Memory B cell (primary cell): Measurements from ENCODE around the gene GOLIM4.

Source experiments
- ATAC-seq: fragments of 150-1000 bp; cut with Tn5 transposase; 2 replicates; pipeline ENCODE4 v1.10.0; 2021; ENCODE audit warnings: low read depth, mild to moderate bottlenecking, moderate library complexity
- DNase-seq, 2 donors: peaks; one replicate each; pipeline ENCODE4 v3.0.0; 2022; ENCODE audit warnings: low spot score in 2 of 2
- H3K27ac Mint-ChIP-seq: one replicate; pipeline ENCODE4 v1.8.0; 2022; ENCODE audit warnings: mild to moderate bottlenecking, moderate library complexity, mixed read lengths
- H3K27me3 Mint-ChIP-seq: one replicate; pipeline ENCODE4 v1.8.0; 2022; ENCODE audit warnings: mixed read lengths
- H3K36me3 Mint-ChIP-seq: one replicate; pipeline ENCODE4 v1.8.0; 2022; ENCODE audit warnings: mild to moderate bottlenecking, mixed read lengths
- H3K4me1 Mint-ChIP-seq: one replicate; pipeline ENCODE4 v1.8.0; 2022; ENCODE audit warnings: mixed read lengths
- H3K4me3 Mint-ChIP-seq: one replicate; pipeline ENCODE4 v1.8.0; 2022; ENCODE audit warnings: mild to moderate bottlenecking, moderate library complexity, mixed read lengths
- H3K9me3 Mint-ChIP-seq: one replicate; pipeline ENCODE4 v1.8.0; 2022; ENCODE audit warnings: mixed read lengths

The GOLIM4 gene

DNA sequence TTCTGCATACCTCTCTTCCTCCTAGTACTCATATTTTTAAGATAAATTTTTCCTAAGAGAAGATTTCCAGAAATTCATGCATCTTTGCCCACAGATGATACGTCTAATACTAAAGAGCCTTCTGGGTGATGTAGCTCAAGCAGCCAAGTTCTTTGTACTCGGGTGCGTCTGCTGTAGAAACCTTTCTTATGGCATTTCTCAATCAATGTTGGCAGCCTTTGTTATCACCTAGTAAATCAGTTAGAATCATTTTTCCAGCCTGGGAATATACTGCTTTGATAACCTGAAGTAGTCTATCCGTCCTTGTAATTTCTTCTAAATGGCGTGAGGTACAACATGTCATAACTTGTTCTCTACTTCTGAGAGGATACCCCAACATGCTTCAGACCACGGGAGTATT is 104.5 kb downstream of the GOLIM4 start:
- ATAC-seq (no peak), DNase-seq (no peak)
- peaks cover 5% of the 10 kb centered on the region for H3K27me3 Mint-ChIP-seq
- H3K4me3 Mint-ChIP-seq = no peak overlapping the region
- H3K4me1 Mint-ChIP-seq = no peaks in the 10 kb centered on the region
- no peak overlapping the region for H3K27ac Mint-ChIP-seq
- H3K9me3 Mint-ChIP-seq = no peaks in the 10 kb centered on the region
- no peaks in the 10 kb centered on the region for H3K36me3 Mint-ChIP-seq

DNA sequence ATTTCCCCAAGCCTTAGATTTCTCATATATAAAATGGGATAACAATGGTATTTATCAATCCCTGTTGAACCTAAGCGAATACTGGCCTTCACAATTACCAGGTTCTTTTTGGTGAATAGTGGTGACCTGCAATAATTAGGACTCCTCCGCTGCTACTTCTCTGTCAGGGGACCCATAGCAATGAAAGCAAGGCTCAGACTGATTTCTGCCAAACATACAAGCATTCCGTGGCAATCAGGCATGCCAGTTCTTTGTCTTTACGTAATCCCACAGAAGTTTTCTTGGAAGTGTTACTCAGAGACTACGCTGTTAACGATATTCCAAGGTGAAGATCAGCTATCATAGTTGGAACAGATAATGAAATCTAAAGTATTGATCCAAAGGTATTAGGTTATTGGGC is 105.7 kb downstream of the GOLIM4 start:
- Mint-ChIP-seq H3K4me1 (no peaks in the 10 kb centered on the region), H3K4me3 (no peak overlapping the region), H3K27ac (no peak overlapping the region), H3K9me3 (no peaks in the 10 kb centered on the region), H3K36me3 (no peaks in the 10 kb centered on the region), H3K27me3 (peaks cover 6% of the 10 kb centered on the region)
- ATAC-seq (no peak), DNase-seq (no peak)

DNA sequence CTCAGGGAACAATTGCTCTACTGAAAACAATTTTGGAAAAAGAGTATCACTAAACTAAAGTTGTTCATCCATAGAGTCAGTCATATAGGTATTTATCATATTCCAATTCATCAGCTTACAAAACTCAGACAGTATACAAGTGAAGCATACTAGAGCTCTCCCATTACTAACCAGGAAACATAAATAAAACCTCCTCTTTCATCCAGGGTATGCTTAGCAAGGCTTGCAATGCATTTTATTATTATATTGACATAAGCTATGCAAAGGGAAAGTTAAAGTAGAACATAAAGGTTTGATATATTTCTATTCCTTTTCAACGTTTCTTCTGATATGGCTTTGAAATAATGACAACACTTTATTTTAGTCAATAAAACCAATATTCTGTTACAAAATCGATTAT is 106.7 kb downstream of the GOLIM4 start:
- Mint-ChIP-seq H3K4me3 (no peak overlapping the region), H3K27me3 (peaks cover 6% of the 10 kb centered on the region), H3K9me3 (no peaks in the 10 kb centered on the region), H3K36me3 (no peaks in the 10 kb centered on the region), H3K4me1 (no peaks in the 10 kb centered on the region), H3K27ac (no peak overlapping the region)
- DNase-seq (no peak), ATAC-seq (no peak)

DNA sequence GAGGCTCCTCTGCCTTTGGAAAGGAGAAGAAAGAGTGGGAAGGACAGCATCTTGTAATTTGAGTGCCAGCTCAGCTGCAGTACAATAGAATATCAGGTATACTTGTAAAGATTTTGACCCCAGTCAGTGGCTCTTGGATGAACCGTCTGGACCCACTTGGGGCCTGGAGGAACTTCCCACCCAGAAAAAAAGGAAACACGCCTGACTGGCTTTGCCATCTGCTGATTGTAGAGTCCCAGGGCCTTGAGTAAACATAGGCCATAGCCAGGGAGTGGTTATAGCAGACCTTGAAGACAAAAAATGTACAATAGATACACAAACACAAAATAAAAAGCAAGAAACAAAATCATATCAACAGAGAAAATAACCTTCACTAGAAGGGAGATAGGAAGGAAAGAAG is 112.1 kb downstream of the GOLIM4 start:
- Mint-ChIP-seq H3K27me3 (peaks cover 7% of the 10 kb centered on the region), H3K36me3 (no peaks in the 10 kb centered on the region), H3K9me3 (no peaks in the 10 kb centered on the region), H3K4me3 (no peak overlapping the region), H3K4me1 (no peaks in the 10 kb centered on the region), H3K27ac (no peak overlapping the region)
- no peak for ATAC-seq
- DNase-seq = no peak

DNA sequence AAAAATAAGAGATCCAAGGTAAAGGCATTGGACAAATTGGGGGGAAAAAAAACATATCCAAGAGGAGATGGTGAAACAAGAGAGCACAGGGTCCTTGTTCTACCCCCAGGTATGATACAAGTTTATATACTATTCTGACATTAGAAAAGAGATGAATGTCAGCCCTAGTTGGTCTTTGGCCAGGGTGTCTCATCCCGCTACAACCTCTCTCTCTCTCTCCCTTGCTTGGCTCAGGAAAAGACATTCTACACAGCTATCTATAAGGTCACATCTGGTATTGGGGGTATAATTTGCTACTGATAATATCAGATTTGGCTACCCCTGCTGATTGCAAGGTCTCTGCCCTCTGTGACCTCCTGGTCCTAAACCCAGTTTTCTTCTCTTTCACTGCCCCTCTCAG is 117.2 kb downstream of the GOLIM4 start:
- Mint-ChIP-seq H3K27me3 (no peaks in the 10 kb centered on the region), H3K36me3 (no peaks in the 10 kb centered on the region), H3K27ac (no peak overlapping the region), H3K9me3 (no peaks in the 10 kb centered on the region), H3K4me1 (no peaks in the 10 kb centered on the region), H3K4me3 (no peak overlapping the region)
- ATAC-seq = no peak
- DNase-seq = no peak

DNA sequence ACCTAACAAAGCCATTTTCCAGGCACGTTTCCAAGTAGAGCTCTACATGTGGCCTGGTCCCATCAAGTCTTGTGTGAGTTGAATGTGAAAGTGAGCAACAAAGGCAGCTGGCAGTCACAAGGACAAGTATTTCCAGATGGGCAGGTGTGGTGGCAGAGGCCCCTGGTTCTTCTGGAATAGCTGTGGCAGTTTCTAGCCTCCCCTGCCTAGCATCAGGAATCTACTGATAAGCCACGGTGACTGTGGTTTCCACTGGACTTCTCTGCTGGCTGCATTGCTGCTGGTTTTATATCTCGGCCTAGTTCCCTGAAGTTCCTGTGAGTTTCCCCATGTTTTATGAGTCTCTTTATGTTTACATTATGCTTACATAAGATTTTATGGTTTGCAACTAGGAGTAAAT is 117.7 kb downstream of the GOLIM4 start:
- Mint-ChIP-seq H3K4me1 (no peaks in the 10 kb centered on the region), H3K4me3 (no peak overlapping the region), H3K27me3 (no peaks in the 10 kb centered on the region), H3K9me3 (no peaks in the 10 kb centered on the region), H3K27ac (no peak overlapping the region), H3K36me3 (no peaks in the 10 kb centered on the region)
- ATAC-seq (no peak), DNase-seq (no peak)

DNA sequence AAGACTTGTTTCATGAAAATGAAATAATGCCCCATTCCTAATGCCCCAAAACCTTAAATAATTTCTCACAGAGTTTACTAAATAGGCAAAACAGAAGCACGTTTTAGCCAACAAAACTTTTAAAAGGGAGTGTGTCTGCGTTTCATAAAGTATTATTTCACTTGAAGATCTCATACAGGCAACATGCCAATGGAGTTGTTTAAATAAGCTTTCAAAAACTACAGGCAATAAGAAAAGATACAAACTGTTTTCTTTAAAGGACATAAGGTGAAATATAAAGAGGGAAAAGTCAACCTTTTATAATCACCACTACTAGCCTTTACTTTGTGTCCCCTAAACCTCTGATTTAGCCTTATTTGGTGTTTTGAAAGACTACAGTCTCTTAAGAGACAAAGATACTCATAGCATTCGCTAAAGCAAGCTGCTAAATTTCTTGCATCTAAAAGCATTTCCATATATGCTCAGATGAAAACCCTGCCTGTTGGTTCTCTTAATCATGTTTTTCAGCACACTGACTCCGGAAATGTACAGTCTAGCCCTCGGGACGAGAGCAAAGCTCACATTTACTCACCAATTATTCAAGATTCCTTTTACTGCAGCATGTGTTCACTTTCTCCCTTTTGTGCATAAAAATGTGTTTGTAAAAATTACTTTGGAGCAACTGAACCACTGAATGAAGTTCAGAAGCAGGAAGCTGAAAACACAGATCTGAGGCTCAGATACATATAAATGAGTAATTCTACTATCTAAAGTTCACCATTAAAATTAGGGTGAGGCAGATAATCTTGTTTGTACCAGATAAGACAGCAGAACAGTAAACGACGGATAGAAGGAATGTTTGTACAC is 119.0 kb downstream of the GOLIM4 start:
- Mint-ChIP-seq H3K27ac (no peak overlapping the region), H3K36me3 (no peaks in the 10 kb centered on the region), H3K4me1 (no peaks in the 10 kb centered on the region), H3K4me3 (no peak overlapping the region), H3K27me3 (no peaks in the 10 kb centered on the region), H3K9me3 (no peaks in the 10 kb centered on the region)
- DNase-seq (no peak), ATAC-seq (no peak)

DNA sequence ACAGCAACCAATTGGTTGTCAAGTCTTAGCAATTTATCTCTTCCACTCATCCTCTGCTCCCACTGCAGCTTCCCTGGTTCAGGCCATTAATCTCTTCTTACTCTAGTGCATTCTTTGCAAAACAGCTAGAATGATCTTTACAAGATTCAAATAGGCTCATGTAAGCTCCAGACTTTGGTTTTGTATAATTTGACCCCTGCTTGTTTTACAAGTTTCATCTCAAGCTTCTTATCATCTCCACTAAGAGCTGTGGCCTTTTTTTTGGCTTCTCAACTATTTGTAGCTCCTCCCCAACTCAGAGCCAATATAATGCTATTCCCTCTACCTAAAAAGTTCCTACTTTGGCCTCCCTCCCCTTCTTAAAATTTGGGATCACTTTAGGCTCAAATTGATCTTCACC is 121.8 kb downstream of the GOLIM4 start:
- no peaks in the 10 kb centered on the region for H3K36me3 Mint-ChIP-seq
- H3K4me1 Mint-ChIP-seq = no peaks in the 10 kb centered on the region
- no peaks in the 10 kb centered on the region for H3K9me3 Mint-ChIP-seq
- ATAC-seq = no peak
- H3K4me3 Mint-ChIP-seq = no peak overlapping the region
- H3K27ac Mint-ChIP-seq = no peak overlapping the region
- no peaks in the 10 kb centered on the region for H3K27me3 Mint-ChIP-seq
- DNase-seq = no peak

DNA sequence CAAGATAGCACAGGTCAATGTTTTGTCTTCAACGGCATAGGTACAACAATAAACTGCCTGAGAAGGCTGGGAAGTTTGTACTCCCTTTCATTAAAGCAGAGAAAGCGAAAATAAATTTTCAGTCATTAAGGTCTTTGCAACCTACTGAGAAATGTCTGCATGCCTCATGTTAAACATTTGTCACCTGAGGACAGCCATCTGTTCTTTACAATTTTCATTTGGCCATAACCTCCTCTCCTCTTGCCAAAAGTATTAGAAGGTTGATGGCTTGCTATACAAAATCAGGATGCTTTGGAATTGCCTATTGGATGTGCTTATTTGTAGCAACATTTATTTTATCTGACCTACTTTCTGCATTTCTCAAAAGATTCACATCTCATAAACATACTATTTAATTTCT is 122.7 kb downstream of the GOLIM4 start:
- ATAC-seq = no peak
- Mint-ChIP-seq H3K36me3 (no peaks in the 10 kb centered on the region), H3K27ac (no peak overlapping the region), H3K9me3 (no peaks in the 10 kb centered on the region), H3K27me3 (no peaks in the 10 kb centered on the region), H3K4me3 (no peak overlapping the region), H3K4me1 (no peaks in the 10 kb centered on the region)
- no peak for DNase-seq

DNA sequence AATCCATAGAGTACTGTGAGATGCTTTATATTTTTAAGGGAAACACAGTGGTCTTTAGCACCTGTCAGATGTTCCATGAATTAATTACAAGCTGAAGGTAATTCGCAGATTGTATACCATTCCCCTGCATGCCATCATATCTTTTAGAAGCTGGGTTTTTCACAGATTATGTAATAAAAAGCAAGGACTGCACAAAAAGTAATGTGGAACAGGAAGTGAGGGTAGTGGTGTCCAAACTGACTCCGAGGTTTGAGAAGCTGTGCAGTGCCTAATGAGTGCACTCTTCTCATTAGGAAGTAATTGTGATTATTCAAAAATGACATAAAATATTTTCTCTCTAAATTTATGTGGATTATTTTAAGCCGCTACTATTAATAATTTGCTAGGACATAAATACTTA is 123.2 kb downstream of the GOLIM4 start:
- Mint-ChIP-seq H3K4me1 (no peaks in the 10 kb centered on the region), H3K9me3 (no peaks in the 10 kb centered on the region), H3K27me3 (no peaks in the 10 kb centered on the region), H3K4me3 (no peak overlapping the region), H3K36me3 (no peaks in the 10 kb centered on the region), H3K27ac (no peak overlapping the region)
- ATAC-seq (no peak), DNase-seq (no peak)

DNA sequence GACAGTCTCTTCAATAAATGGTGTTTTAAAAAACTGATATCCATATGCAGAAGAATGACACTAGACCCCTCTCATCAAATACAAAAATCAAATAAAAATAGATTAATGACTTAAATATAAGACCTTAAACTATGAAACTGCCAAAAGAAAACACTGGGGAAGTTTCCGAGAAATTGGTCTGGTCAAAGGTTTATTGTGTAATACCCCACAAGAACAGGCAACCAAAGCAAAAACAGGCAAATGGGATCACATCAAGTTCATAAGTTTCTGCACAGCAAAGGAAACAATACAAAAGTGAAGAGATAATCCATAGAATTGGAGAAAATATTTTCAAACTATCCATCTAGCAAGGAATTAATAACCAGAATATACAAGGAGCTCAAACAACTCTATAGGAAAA is 126.2 kb downstream of the GOLIM4 start:
- H3K27me3 Mint-ChIP-seq = peaks cover 3% of the 10 kb centered on the region
- H3K4me1 Mint-ChIP-seq = no peaks in the 10 kb centered on the region
- H3K36me3 Mint-ChIP-seq = no peaks in the 10 kb centered on the region
- no peaks in the 10 kb centered on the region for H3K9me3 Mint-ChIP-seq
- no peak overlapping the region for H3K27ac Mint-ChIP-seq
- DNase-seq = no peak
- ATAC-seq = no peak
- H3K4me3 Mint-ChIP-seq = no peak overlapping the region

DNA sequence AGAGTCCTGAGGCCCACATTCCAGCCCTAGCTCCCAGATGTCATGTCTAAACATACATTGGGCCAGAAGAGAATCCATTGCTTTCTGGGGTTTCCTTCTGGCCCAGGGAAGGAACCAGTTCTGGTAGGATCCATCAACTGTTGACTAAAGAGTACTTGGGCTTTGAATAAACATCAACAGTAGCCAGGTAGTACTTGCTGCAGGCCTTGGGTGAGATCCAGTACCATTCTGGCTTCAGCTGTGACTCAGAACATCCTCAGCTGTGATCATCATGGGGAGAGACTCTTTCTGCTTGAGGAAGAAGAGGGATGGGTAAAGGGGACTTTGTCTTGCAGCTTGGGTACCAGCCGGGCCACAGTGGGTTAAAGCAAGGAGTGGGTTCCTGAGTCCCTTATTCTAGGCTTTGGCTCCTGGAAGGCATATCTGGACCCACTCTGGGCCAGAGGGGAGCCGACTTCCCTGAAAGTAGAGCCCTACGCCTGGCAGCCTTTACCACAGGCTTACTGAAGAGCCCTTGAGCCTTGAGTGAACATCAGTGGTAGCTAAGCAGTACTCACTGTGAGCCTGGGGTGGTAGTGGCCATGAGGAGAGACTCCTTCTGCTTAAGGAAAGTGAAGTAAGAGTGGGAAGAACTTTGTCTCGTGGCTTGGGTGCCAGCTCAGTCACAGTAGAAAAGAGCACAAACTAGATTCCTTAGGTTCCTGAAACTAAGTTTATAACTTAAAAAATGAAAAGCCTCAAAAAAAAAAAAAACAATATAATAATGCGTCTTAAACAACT is 128.3 kb downstream of the GOLIM4 start:
- H3K36me3 Mint-ChIP-seq = no peaks in the 10 kb centered on the region
- no peak overlapping the region for H3K4me3 Mint-ChIP-seq
- ATAC-seq (no peak), DNase-seq (no peak)
- no peaks in the 10 kb centered on the region for H3K4me1 Mint-ChIP-seq
- H3K9me3 Mint-ChIP-seq = no peaks in the 10 kb centered on the region
- peaks cover 3% of the 10 kb centered on the region for H3K27me3 Mint-ChIP-seq
- H3K27ac Mint-ChIP-seq = no peak overlapping the region
